ENCODE data around the gene KDM3B.

KDM3B gene

GRCh38 chr5:138448481-138449398, 96.3 kb downstream of the KDM3B start:
- H3K27me3 Mint-ChIP-seq = no peaks in the 10 kb centered on the region
- no peaks in the 10 kb centered on the region for H3K9me3 Mint-ChIP-seq
- no peaks in the 10 kb centered on the region for H3K36me3 Mint-ChIP-seq
- H3K4me3 Mint-ChIP-seq = no peak overlapping the region
- ATAC-seq = no peak
- no peak overlapping the region for H3K27ac Mint-ChIP-seq
- peaks cover 8% of the 10 kb centered on the region for H3K4me1 Mint-ChIP-seq

- Mint-ChIP-seq H3K9me3 (no peaks in the 10 kb centered on the region), H3K4me1 (peaks cover 8% of the 10 kb centered on the region), H3K27ac (peak overlapping the region; percentile 33), H3K36me3 (no peaks in the 10 kb centered on the region), H3K27me3 (no peaks in the 10 kb centered on the region), H3K4me3 (peak overlapping the region; percentile 43)
- ATAC-seq = peak; percentile 74
These were observed 97.2 kb downstream of the KDM3B start for GRCh38 chr5:138449501-138450239.

GRCh38 chr5:138450971-138451370, 98.5 kb downstream of the KDM3B start:
- Mint-ChIP-seq H3K27me3 (no peaks in the 10 kb centered on the region), H3K27ac (no peak overlapping the region), H3K9me3 (no peaks in the 10 kb centered on the region), H3K4me1 (peaks cover 8% of the 10 kb centered on the region), H3K4me3 (no peak overlapping the region), H3K36me3 (no peaks in the 10 kb centered on the region)
- ATAC-seq = no peak

GRCh38 chr5:138452720-138453119, 100.2 kb downstream of the KDM3B start:
- H3K27ac Mint-ChIP-seq = no peak overlapping the region
- no peak overlapping the region for H3K4me3 Mint-ChIP-seq
- H3K4me1 Mint-ChIP-seq = peaks cover 10% of the 10 kb centered on the region
- no peak for ATAC-seq
- H3K36me3 Mint-ChIP-seq = no peaks in the 10 kb centered on the region
- no peaks in the 10 kb centered on the region for H3K27me3 Mint-ChIP-seq
- no peaks in the 10 kb centered on the region for H3K9me3 Mint-ChIP-seq

- Mint-ChIP-seq H3K27ac (no peak overlapping the region), H3K4me1 (peaks cover 16% of the 10 kb centered on the region), H3K36me3 (no peaks in the 10 kb centered on the region), H3K27me3 (no peaks in the 10 kb centered on the region), H3K4me3 (no peak overlapping the region), H3K9me3 (no peaks in the 10 kb centered on the region)
- no peak for ATAC-seq
These were observed 101.1 kb downstream of the KDM3B start for GRCh38 chr5:138453590-138453989.

GRCh38 chr5:138454121-138454520, 101.6 kb downstream of the KDM3B start:
- Mint-ChIP-seq H3K27ac (no peak overlapping the region), H3K9me3 (no peaks in the 10 kb centered on the region)
- no peak for ATAC-seq

GRCh38 chr5:138455232-138455930, 102.9 kb downstream of the KDM3B start:
- ATAC-seq = no peak
- Mint-ChIP-seq H3K4me3 (no peak overlapping the region), H3K9me3 (no peaks in the 10 kb centered on the region), H3K27ac (no peak overlapping the region), H3K36me3 (no peaks in the 10 kb centered on the region), H3K4me1 (peaks cover 26% of the 10 kb centered on the region), H3K27me3 (no peaks in the 10 kb centered on the region)

More at GRCh38 chr5:138454121-138454520, 101.6 kb downstream of the KDM3B start:
- Mint-ChIP-seq H3K4me1 (peaks cover 21% of the 10 kb centered on the region), H3K36me3 (no peaks in the 10 kb centered on the region), H3K4me3 (no peak overlapping the region), H3K27me3 (no peaks in the 10 kb centered on the region)

GRCh38 chr5:138457531-138458275, 105.2 kb downstream of the KDM3B start:
- Mint-ChIP-seq H3K27ac (peak overlapping the region; percentile 93), H3K27me3 (no peaks in the 10 kb centered on the region), H3K9me3 (no peaks in the 10 kb centered on the region), H3K36me3 (no peaks in the 10 kb centered on the region), H3K4me1 (peaks cover 40% of the 10 kb centered on the region), H3K4me3 (no peak overlapping the region)
- ATAC-seq = no peak

GRCh38 chr5:138458384-138458783, 105.9 kb downstream of the KDM3B start:
- Mint-ChIP-seq H3K27ac (peak overlapping the region; percentile 93), H3K27me3 (no peaks in the 10 kb centered on the region), H3K36me3 (no peaks in the 10 kb centered on the region), H3K4me3 (no peak overlapping the region), H3K4me1 (peaks cover 40% of the 10 kb centered on the region), H3K9me3 (no peaks in the 10 kb centered on the region)
- no peak for ATAC-seq

- Mint-ChIP-seq H3K9me3 (no peaks in the 10 kb centered on the region), H3K4me3 (peak overlapping the region; percentile 48), H3K4me1 (peaks cover 40% of the 10 kb centered on the region), H3K27ac (peak overlapping the region; percentile 93), H3K27me3 (no peaks in the 10 kb centered on the region), H3K36me3 (no peaks in the 10 kb centered on the region)
- peak; percentile 1 for ATAC-seq
These were observed 106.4 kb downstream of the KDM3B start for GRCh38 chr5:138458856-138459255.

- H3K27me3 Mint-ChIP-seq = no peaks in the 10 kb centered on the region
- no peaks in the 10 kb centered on the region for H3K36me3 Mint-ChIP-seq
- H3K9me3 Mint-ChIP-seq = no peaks in the 10 kb centered on the region
- ATAC-seq = peak; percentile 73
- H3K4me1 Mint-ChIP-seq = peaks cover 40% of the 10 kb centered on the region
- peak overlapping the region; percentile 48 for H3K4me3 Mint-ChIP-seq
- H3K27ac Mint-ChIP-seq = peak overlapping the region; percentile 93
These were observed 106.9 kb downstream of the KDM3B start for GRCh38 chr5:138459311-138459933.

GRCh38 chr5:138460032-138460693, 107.7 kb downstream of the KDM3B start:
- Mint-ChIP-seq H3K27me3 (no peaks in the 10 kb centered on the region), H3K4me3 (no peak overlapping the region), H3K9me3 (no peaks in the 10 kb centered on the region), H3K36me3 (no peaks in the 10 kb centered on the region), H3K27ac (peak overlapping the region; percentile 93), H3K4me1 (peaks cover 40% of the 10 kb centered on the region)
- no peak for ATAC-seq

- Mint-ChIP-seq H3K27me3 (no peaks in the 10 kb centered on the region), H3K36me3 (no peaks in the 10 kb centered on the region), H3K4me3 (no peak overlapping the region), H3K9me3 (no peaks in the 10 kb centered on the region), H3K4me1 (peaks cover 44% of the 10 kb centered on the region), H3K27ac (peak overlapping the region; percentile 93)
- ATAC-seq = no peak
These were observed 109.0 kb downstream of the KDM3B start for GRCh38 chr5:138461343-138462125.
